Nephron (organoid): ENCODE measurements around the gene ADD1.

Experiments used
- H3K27ac Mint-ChIP-seq, 3 experiments: 2 replicates each; pipeline ENCODE4 v1.8.0; 2020; ENCODE audit warnings: mixed read lengths in 3 of 3, mild to moderate bottlenecking in 2 of 3, moderate library complexity in 1 of 3
- H3K27me3 Mint-ChIP-seq: 2 replicates; pipeline ENCODE4 v1.8.0; 2021; ENCODE audit warnings: low read depth, mild to moderate bottlenecking, moderate library complexity, mixed read lengths
- H3K36me3 Mint-ChIP-seq: 2 replicates; pipeline ENCODE4 v1.8.0; 2020; ENCODE audit warnings: low read depth, mixed read lengths
- H3K4me1 Mint-ChIP-seq: 2 replicates; pipeline ENCODE4 v1.8.0; 2020; ENCODE audit warnings: mixed read lengths
- H3K4me3 Mint-ChIP-seq, 3 experiments: 2 replicates each; pipeline ENCODE4 v1.8.0; 2020; ENCODE audit warnings: mild to moderate bottlenecking in 3 of 3, mixed read lengths in 3 of 3, moderate library complexity in 2 of 3
- H3K9me3 Mint-ChIP-seq: 2 replicates; pipeline ENCODE4 v1.8.0; 2020; ENCODE audit warnings: mixed read lengths
- CTCF ChIP-seq, 3 experiments: fragments of 200-600 bp; sonication (generic); IDR thresholded peaks; one replicate each; pipeline ENCODE4 v1.5.0; 2021; ENCODE audit warnings: antibody characterized with exemption in 3 of 3; ENCODE audit not compliant: unreplicated experiment in 3 of 3

Gene ADD1

GRCh38 chr4:2875556-2875955, 31.9 kb downstream of the ADD1 start:
- Mint-ChIP-seq H3K27me3 (no peaks in the 10 kb centered on the region), H3K27ac (no peak overlapping the region), H3K4me3 (no peak overlapping the region), H3K9me3 (no peaks in the 10 kb centered on the region), H3K36me3 (peaks cover 45% of the 10 kb centered on the region), H3K4me1 (peaks cover 13% of the 10 kb centered on the region)
- no peak for TF ChIP-seq CTCF (IDR thresholded peaks at IDR 0.05; ENCODE audit: unreplicated experiment in 3 of 3)

GRCh38 chr4:2878346-2878745, 34.7 kb downstream of the ADD1 start:
- Mint-ChIP-seq H3K27me3 (no peaks in the 10 kb centered on the region), H3K36me3 (peaks cover 57% of the 10 kb centered on the region), H3K4me1 (no peaks in the 10 kb centered on the region), H3K9me3 (no peaks in the 10 kb centered on the region), H3K27ac (no peak overlapping the region), H3K4me3 (no peak overlapping the region)
- TF ChIP-seq CTCF (IDR thresholded peaks at IDR 0.05; ENCODE audit: unreplicated experiment in 3 of 3) = no peak

- H3K4me1 Mint-ChIP-seq = no peaks in the 10 kb centered on the region
These were observed 35.4 kb downstream of the ADD1 start for GRCh38 chr4:2879026-2879425.

GRCh38 chr4:2881431-2881830, 37.8 kb downstream of the ADD1 start:
- H3K4me3 Mint-ChIP-seq = no peak overlapping the region
- no peak overlapping the region for H3K27ac Mint-ChIP-seq
- no peaks in the 10 kb centered on the region for H3K9me3 Mint-ChIP-seq
- no peak for TF ChIP-seq CTCF (IDR thresholded peaks at IDR 0.05; ENCODE audit: unreplicated experiment in 3 of 3)
- peaks cover 3% of the 10 kb centered on the region for H3K4me1 Mint-ChIP-seq
- no peaks in the 10 kb centered on the region for H3K27me3 Mint-ChIP-seq
- peaks cover 72% of the 10 kb centered on the region for H3K36me3 Mint-ChIP-seq

More at GRCh38 chr4:2879026-2879425, 35.4 kb downstream of the ADD1 start:
- Mint-ChIP-seq H3K36me3 (peaks cover 63% of the 10 kb centered on the region), H3K9me3 (no peaks in the 10 kb centered on the region), H3K27me3 (no peaks in the 10 kb centered on the region), H3K4me3 (no peak overlapping the region), H3K27ac (no peak overlapping the region)
- no peak for TF ChIP-seq CTCF (IDR thresholded peaks at IDR 0.05; ENCODE audit: unreplicated experiment in 3 of 3)

GRCh38 chr4:2882341-2882740, 38.7 kb downstream of the ADD1 start:
- Mint-ChIP-seq H3K9me3 (no peaks in the 10 kb centered on the region), H3K27ac (no peak overlapping the region), H3K36me3 (peaks cover 75% of the 10 kb centered on the region), H3K4me1 (peaks cover 11% of the 10 kb centered on the region), H3K4me3 (no peak overlapping the region), H3K27me3 (no peaks in the 10 kb centered on the region)
- no peak for TF ChIP-seq CTCF (IDR thresholded peaks at IDR 0.05; ENCODE audit: unreplicated experiment in 3 of 3)

GRCh38 chr4:2886161-2886560, 42.5 kb downstream of the ADD1 start:
- peaks cover 14% of the 10 kb centered on the region for H3K4me1 Mint-ChIP-seq
- H3K27me3 Mint-ChIP-seq = no peaks in the 10 kb centered on the region
- H3K4me3 Mint-ChIP-seq = no peak overlapping the region
- no peak overlapping the region for H3K27ac Mint-ChIP-seq
- H3K36me3 Mint-ChIP-seq = peaks cover 65% of the 10 kb centered on the region
- H3K9me3 Mint-ChIP-seq = no peaks in the 10 kb centered on the region
- no peak for TF ChIP-seq CTCF (IDR thresholded peaks at IDR 0.05; ENCODE audit: unreplicated experiment in 3 of 3)
